LHCN-M2 (cell line): ENCODE measurements around the gene CRYL1. TPM values are rescaled to one million over a fixed set of nuclear protein-coding genes. Genes with fewer than 3 reads are reported as not detected.
A peak's percentile ranks its signal among the peaks of the same experiment; 100 is the strongest.

ENCODE experiments used
- DNase-seq: peaks from one replicate; pipeline ENCODE4 v3.0.0-alpha.2; 2012; ENCODE audit warnings: low read depth
- total RNA-seq: library from RNA; depleted of rRNA; stranded (reverse); fragments of >200 nt; gene quantifications from 2 replicates; pipeline ENCODE4 v1.2.3, GENCODE V29; 2014

CRYL1 gene
- total RNA-seq, 1 experiment from 2014 or later, result 11.5 TPM

- peak; percentile 68 for DNase-seq
Observed at GRCh38 chr13:20495087-20496023, 30.3 kb downstream of the CRYL1 start.

DNA sequence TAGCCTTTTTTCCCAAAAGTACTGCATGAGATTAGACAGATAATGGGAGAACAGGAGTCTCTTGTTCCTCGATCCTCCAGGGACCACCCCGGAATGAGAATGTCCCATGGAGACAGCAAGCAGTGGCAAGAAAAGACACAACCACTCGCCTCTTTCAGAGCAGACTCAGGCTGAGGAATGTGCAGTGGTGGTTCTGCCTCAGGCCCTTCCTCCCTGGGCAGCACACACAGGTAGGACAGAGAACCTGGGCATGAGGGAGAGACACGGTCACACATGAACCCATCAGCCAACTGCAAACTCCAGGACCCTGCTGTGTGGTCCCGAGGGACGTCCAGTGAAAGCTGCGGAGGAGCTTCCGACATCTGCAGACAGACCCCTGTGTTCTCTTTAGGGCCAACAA, 31.0 kb downstream of the CRYL1 start:
- DNase-seq, result no peak

GRCh38 chr13:20492641-20493040, 33.0 kb downstream of the CRYL1 start:
- DNase-seq, result peak; percentile 11

GRCh38 chr13:20491926-20492435, 33.7 kb downstream of the CRYL1 start:
- DNase-seq, result no peak

GRCh38 chr13:20489185-20489820, 36.4 kb downstream of the CRYL1 start:
- DNase-seq, result peak; percentile 51

DNA sequence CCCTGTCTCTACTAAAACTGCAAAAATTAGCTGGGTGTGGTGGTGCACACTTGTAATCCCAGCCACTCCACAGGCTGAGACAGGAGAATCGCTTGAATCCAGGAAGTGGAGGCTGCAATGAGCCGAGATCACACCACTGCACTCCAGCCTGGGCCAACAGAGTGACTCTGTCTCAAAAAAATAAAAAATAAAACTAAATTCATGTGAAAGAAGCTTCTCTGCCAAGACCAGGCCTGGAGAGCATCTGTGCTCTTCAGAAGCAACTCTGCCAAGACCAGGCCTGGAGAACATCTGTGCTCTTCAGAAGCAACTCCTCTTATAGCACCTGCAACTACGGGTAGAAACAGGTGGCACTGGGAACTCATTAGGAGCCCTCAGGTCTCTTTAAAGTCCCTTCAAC, 37.7 kb downstream of the CRYL1 start:
- DNase-seq, result no peak

- no peak for DNase-seq
Observed at GRCh38 chr13:20482787-20483186, 42.9 kb downstream of the CRYL1 start.

GRCh38 chr13:20482275-20482761, 43.3 kb downstream of the CRYL1 start:
- no peak for DNase-seq

GRCh38 chr13:20477394-20477793, 48.3 kb downstream of the CRYL1 start:
- DNase-seq, result no peak

DNA sequence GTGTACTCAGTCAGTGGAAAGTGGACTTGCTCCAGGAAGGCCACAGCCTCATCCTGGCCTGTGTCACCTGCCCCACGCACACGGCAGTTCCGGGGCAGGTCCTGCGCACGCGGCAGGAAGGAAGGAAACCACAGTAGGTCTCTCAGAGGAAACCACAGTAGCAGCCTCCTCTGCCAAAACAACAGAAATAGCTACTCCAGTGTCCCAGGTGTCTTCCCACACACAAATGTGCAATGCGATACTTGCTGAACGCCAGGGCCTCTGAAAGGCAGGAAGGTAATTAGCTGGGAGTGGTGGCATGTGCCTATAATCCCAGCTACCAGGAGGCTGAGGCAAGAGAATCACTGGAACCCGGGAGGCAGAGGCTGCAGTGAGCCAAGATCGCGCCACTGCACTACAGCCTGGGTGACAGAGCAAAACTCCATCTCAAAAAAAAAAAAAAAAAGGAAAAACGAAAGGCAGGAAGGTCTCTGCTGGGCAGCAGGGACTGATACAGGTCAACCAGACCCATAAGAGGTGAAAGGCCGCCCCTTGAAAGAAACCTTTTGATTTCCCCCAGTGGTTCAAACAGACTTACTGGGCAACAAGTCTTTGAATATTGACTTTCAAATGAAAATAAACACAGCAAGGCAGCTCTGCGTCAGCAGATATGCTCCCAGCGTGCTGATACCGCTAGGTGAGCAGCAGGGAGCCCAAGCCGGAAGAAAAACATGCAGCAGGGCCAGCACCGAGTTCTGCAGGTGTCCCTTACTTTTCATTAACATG, 49.5 kb downstream of the CRYL1 start:
- no peak for DNase-seq

- no peak for DNase-seq
Observed at GRCh38 chr13:20474515-20474914, 51.1 kb downstream of the CRYL1 start.

- DNase-seq, result no peak
Observed at GRCh38 chr13:20473888-20474287, 51.8 kb downstream of the CRYL1 start.

DNA sequence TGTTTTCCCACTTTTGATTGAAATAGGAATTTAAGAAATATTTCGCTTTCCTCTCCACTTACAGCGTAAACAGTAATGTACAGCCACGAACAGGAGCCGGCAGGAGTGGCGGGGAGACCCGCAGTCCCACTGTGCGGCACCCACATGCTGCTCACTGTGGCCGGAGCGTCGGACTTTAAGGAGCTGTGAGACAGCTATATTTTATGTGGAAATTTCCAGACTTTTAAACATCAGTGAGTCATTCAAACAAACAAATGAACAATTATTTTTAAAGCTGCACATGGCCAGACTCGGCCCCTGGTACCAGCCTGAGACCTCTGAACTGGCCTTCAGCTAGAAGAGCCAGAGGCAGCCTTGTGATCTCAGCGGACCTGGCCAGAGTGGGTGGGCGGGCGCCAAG, 52.5 kb downstream of the CRYL1 start:
- DNase-seq, result peak; percentile 14

DNA sequence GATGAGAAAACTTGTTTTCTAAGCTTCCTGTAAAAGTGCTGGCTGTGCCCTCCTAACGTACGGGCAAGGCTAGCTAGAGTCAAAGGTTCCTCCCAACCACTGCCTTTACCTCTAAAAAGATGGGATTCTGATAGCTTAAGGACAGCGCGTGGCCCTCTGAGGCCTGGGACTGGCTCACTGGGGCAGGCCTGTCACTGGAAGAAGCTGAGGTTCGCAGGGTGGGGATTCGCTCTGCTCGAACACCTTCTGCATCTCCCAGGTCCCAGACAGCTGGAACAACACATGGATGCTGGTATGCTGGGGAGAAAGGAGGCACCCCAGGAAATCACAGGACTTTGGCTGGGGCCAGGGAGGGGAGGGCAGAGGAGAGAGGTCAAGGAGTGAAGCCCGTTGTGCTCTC, 53.1 kb downstream of the CRYL1 start:
- DNase-seq, result no peak

- no peak for DNase-seq
Observed at GRCh38 chr13:20470136-20470535, 55.5 kb downstream of the CRYL1 start.

GRCh38 chr13:20466371-20466770, 59.3 kb downstream of the CRYL1 start:
- no peak for DNase-seq

DNA sequence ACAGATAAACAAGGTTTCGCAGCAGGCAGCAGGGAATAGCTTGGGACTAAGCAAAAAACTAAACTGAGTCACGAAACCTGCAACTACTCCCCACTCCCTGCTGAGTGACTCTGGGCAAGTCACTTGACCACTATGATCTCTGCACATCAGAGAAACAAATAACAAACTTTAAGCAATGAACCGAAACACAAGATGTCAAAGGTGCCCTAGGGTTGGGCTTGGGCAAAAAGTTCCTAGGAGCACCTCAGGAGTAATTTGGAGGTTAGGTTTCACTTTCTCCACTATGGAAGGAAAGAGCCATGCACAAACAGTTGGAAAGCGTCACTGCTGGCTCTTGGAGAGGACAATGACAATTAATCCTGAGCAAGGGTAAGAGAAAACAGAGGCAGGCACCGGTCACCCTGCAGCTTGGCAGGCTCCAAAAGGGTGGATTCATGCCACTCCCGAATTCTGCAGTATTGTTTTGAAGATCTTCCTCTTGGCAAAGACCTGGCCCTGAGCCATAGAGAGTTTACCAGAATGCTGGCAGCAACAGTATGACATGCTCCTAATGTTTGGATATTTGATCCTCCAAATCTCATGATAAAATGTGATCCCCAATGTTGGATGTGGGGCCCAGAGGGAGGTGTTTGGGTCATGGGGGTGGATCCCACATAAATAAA, 60.3 kb downstream of the CRYL1 start:
- peak; percentile 37 for DNase-seq

DNA sequence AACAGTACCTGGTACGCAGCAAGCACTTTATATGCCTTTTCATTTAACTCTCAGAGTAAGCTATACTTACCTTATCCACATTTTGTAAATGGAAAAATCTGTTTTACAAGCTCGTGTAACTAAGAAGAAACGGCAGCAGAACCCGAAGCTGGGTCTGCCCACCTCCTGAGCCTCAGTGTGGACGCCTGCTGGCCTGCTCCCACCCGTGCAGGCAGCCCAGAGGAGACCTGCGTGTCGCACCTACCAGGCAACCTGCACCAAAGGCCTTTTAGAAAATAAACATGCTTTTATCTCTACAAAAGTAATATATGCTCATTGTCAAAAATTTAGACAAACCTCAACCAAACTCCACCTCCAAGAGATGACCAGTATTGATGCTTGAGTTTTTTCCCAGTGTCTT, 62.7 kb downstream of the CRYL1 start:
- DNase-seq, result no peak

- no peak for DNase-seq
Observed at GRCh38 chr13:20462533-20462915, 63.1 kb downstream of the CRYL1 start.

DNA sequence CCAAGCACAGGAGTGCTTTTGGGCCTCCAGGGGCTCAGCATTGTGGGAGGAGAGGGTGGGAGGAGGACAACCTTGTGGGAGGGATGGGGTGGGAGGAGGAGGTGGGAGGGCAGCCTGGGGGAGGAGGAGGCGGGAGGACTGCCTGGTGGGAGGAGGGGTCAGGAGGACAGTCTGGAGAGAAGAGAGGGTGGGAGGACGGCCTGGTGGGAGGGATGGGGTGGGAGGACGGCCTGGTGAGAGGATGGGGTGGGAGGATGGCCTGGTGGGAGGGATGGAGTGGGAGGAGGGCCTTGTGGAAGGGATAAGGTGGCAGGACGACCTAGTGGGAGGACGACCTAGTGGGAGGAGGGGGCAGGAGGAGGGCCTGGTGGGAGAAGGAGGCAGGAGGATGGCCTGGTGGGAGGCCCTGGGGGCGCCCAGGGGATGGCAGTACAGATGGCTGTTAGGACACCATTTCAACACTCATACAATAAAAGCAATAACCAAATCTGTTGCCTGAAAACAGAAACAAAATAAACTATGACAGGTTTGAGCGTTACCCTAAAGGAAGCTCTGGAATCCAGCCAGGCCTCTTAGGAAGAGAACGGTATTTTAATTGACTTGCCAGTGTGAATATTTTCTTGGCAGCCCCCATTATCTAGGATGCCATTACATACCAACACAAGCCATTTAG, 63.7 kb downstream of the CRYL1 start:
- no peak for DNase-seq

DNA sequence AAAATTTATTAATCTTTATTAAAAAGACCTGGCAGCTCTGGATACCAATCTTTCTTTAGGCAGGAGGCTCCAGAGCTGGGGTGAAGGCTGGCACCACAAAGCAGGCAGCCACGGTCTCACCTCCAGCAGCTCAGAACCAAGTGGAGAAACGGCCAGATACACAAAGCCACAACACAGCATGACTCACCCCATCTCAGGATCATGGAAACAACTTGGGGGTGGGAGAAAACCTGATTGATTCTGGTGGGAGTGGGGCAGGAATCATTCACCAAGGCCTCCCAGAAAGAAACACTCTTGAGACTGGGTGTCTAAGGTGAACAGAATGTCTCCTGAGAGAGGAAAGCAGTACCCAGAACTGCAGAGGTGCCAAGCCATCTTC, 64.2 kb downstream of the CRYL1 start:
- DNase-seq, result peak; percentile 41
